Neural progenitor cell (in vitro differentiated cells): ENCODE measurements around the gene MAP2K5. TPM values are rescaled to one million over a fixed set of nuclear protein-coding genes. Genes with fewer than 3 reads are reported as not detected.

Experiments used
- DNase-seq: peaks from one replicate; pipeline ENCODE4 v3.0.0-alpha.2; 2016; ENCODE audit warnings: low spot score
- H2AFZ ChIP-seq: fragments of 200-600 bp; sonication (generic); replicated peaks from 2 replicates; pipeline ENCODE4 v1.6.1; 2016; ENCODE audit warnings: antibody characterized with exemption
- H3F3A ChIP-seq: fragments of 200-600 bp; sonication (generic); 2 replicates; pipeline ENCODE4 v1.6.1; 2016; ENCODE audit warnings: antibody characterized with exemption, low read depth
- H3K27ac ChIP-seq: fragments of 200-600 bp; sonication (generic); 2 replicates; pipeline ENCODE4 v1.5.1; 2016; ENCODE audit warnings: mild to moderate bottlenecking
- H3K27me3 ChIP-seq: fragments of 200-600 bp; sonication (generic); 2 replicates; pipeline ENCODE4 v1.6.1; 2016; ENCODE audit warnings: mild to moderate bottlenecking, moderate library complexity
- H3K36me3 ChIP-seq: fragments of 200-600 bp; sonication (generic); 2 replicates; pipeline ENCODE4 v1.5.1; 2016
- H3K4me1 ChIP-seq: fragments of 200-600 bp; sonication (generic); 2 replicates; pipeline ENCODE4 v1.6.1; 2016; ENCODE audit warnings: mixed run types
- H3K4me2 ChIP-seq: fragments of 200-600 bp; sonication (generic); 2 replicates; pipeline ENCODE4 v1.6.1; 2016
- H3K4me3 ChIP-seq: fragments of 200-600 bp; sonication (generic); 2 replicates; pipeline ENCODE4 v1.5.1; 2016
- H3K79me2 ChIP-seq: fragments of 200-600 bp; sonication (generic); 2 replicates; pipeline ENCODE4 v1.6.1; 2016; ENCODE audit warnings: low read depth
- H3K9ac ChIP-seq: fragments of 200-600 bp; sonication (generic); 2 replicates; pipeline ENCODE4 v1.6.1; 2016
- H3K9me3 ChIP-seq: fragments of 200-600 bp; sonication (generic); 2 replicates; pipeline ENCODE4 v1.5.1; 2016; ENCODE audit warnings: low read depth
- H4K20me1 ChIP-seq: fragments of 200-600 bp; sonication (generic); 2 replicates; pipeline ENCODE4 v1.6.1; 2016; ENCODE audit warnings: low read depth
- H3K27ac Mint-ChIP-seq: 3 replicates; pipeline ENCODE4 v1.8.0; 2021; ENCODE audit warnings: mixed read lengths
- H3K27me3 Mint-ChIP-seq: 2 replicates; pipeline ENCODE4 v1.8.0; 2022; ENCODE audit warnings: low read depth, mild to moderate bottlenecking, inconsistent platforms, moderate library complexity, mixed read lengths; ENCODE audit not compliant: insufficient read depth
- H3K36me3 Mint-ChIP-seq: 3 replicates; pipeline ENCODE4 v1.8.0; 2021; ENCODE audit warnings: mixed read lengths
- H3K4me1 Mint-ChIP-seq: 3 replicates; pipeline ENCODE4 v1.8.0; 2021; ENCODE audit warnings: mixed read lengths
- H3K4me3 Mint-ChIP-seq: 3 replicates; pipeline ENCODE4 v1.8.0; 2021; ENCODE audit warnings: mild to moderate bottlenecking, moderate library complexity, mixed read lengths
- H3K9me3 Mint-ChIP-seq: 3 replicates; pipeline ENCODE4 v1.8.0; 2020; ENCODE audit warnings: mixed read lengths
- CTCF ChIP-seq: fragments of 200-600 bp; sonication (generic); IDR thresholded peaks from 2 replicates; pipeline ENCODE4 v1.5.1; 2017; ENCODE audit warnings: antibody characterized with exemption, mild to moderate bottlenecking
- EZH2 ChIP-seq: fragments of 200-600 bp; sonication (generic); IDR thresholded peaks from 2 replicates; pipeline ENCODE4 v1.6.1; 2017; ENCODE audit warnings: antibody characterized with exemption, mild to moderate bottlenecking, moderate library complexity
- EZH2phosphoT487 ChIP-seq: fragments of 200-600 bp; sonication (generic); IDR thresholded peaks from 2 replicates; pipeline ENCODE4 v1.6.1; 2017; ENCODE audit warnings: antibody characterized with exemption
- total RNA-seq: library from RNA; depleted of rRNA; stranded (reverse); fragments of >200 nt; gene quantifications from 2 replicates; pipeline ENCODE4 v1.2.3, GENCODE V29; 2015; ENCODE audit warnings: low replicate concordance

MAP2K5 gene
- total RNA-seq, 1 donor from 2014 or later = 17.2 TPM

DNA sequence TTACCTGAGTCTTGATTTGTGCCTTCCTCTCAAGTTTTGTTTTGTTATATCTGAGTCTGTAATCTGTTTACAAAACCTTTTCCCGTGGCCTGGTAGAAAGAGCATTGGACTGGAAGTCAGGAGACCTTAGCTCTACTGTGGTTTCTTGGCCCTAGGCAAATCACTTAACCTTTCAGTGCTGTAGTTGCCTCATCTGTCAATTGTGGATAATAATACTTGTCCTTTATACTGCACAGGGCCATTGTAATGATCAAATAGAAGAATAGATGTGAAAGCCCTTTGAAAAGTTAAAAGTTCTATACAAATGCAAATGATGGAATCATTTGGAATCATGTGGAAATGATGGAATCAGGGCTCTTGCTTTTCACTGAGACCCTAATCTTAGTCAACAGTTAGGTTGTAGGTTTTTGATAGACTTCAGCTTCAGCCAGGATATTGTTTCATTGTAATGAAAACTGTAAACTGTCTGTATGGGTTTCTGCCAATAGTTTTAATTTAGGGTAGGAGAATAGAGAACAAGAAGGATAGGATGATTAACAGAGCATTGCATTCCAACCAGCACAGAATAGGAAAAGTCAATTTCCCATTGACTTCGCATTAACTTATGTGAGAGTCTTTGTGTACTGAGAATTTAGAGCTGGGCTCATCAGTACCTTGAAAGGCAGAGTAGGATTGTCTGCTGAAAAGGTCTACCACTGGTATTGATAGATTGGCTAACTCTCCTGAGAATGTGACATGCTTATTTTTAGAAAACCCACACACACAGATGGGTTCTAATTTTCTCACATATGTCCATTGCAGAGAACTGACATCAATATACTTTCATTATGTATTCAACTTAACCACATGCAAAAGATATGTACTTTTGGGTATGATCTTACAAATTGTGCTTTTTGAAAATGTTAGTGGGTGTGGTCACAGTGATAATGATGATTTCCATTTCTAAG lies 21.8 kb downstream of the MAP2K5 start:
- no peaks in the 10 kb centered on the region for H3K27me3 ChIP-seq
- H3K4me2 ChIP-seq = peak overlapping the region; percentile 62
- Mint-ChIP-seq H3K27ac (peak overlapping the region; percentile 2), H3K4me3 (no peak overlapping the region), H3K36me3 (peaks cover 23% of the 10 kb centered on the region), H3K27me3 (no peaks in the 10 kb centered on the region), H3K9me3 (peaks cover 3% of the 10 kb centered on the region), H3K4me1 (peaks cover 25% of the 10 kb centered on the region)
- no peaks in the 10 kb centered on the region for H3K79me2 ChIP-seq
- H2AFZ ChIP-seq = no peak overlapping the region
- H3K36me3 ChIP-seq = no peaks in the 10 kb centered on the region
- H3F3A ChIP-seq = peaks cover 14% of the 10 kb centered on the region
- no peak overlapping the region for H3K9ac ChIP-seq
- peak; percentile 15 for DNase-seq
- H3K27ac ChIP-seq = peak overlapping the region; percentile 66
- no peaks in the 10 kb centered on the region for H4K20me1 ChIP-seq
- no peak overlapping the region for H3K4me3 ChIP-seq
- no peaks in the 10 kb centered on the region for H3K9me3 ChIP-seq
- H3K4me1 ChIP-seq = peaks cover 22% of the 10 kb centered on the region
- TF ChIP-seq EZH2phosphoT487 (no peak), CTCF (no peak), EZH2 (no peak)

- TF ChIP-seq EZH2phosphoT487 = no peak
- no peak for TF ChIP-seq EZH2
- no peak for TF ChIP-seq CTCF
- Histone ChIP-seq H3K9me3 (no peaks in the 10 kb centered on the region), H3K79me2 (no peaks in the 10 kb centered on the region), H3K4me2 (no peak overlapping the region), H3K36me3 (no peaks in the 10 kb centered on the region), H3K27ac (peak overlapping the region; percentile 66), H3K4me3 (no peak overlapping the region), H2AFZ (no peak overlapping the region), H4K20me1 (no peaks in the 10 kb centered on the region), H3K9ac (no peak overlapping the region), H3F3A (peaks cover 14% of the 10 kb centered on the region), H3K4me1 (peaks cover 20% of the 10 kb centered on the region), H3K27me3 (no peaks in the 10 kb centered on the region)
- no peak for DNase-seq
- peaks cover 28% of the 10 kb centered on the region for H3K4me1 Mint-ChIP-seq
- peaks cover 19% of the 10 kb centered on the region for H3K36me3 Mint-ChIP-seq
- no peaks in the 10 kb centered on the region for H3K27me3 Mint-ChIP-seq
- peaks cover 3% of the 10 kb centered on the region for H3K9me3 Mint-ChIP-seq
- H3K4me3 Mint-ChIP-seq = no peak overlapping the region
- H3K27ac Mint-ChIP-seq = no peak overlapping the region
Measured at GRCh38 chr15:67564968-67565345, 22.5 kb downstream of the MAP2K5 start.

- Mint-ChIP-seq H3K27me3 (no peaks in the 10 kb centered on the region), H3K27ac (no peak overlapping the region), H3K4me1 (peaks cover 29% of the 10 kb centered on the region), H3K4me3 (no peak overlapping the region), H3K9me3 (no peaks in the 10 kb centered on the region), H3K36me3 (peaks cover 14% of the 10 kb centered on the region)
- H3K79me2 ChIP-seq = no peaks in the 10 kb centered on the region
- H3K9ac ChIP-seq = no peak overlapping the region
- H3K9me3 ChIP-seq = no peaks in the 10 kb centered on the region
- no peak overlapping the region for H3K4me2 ChIP-seq
- H2AFZ ChIP-seq = no peak overlapping the region
- H3K27ac ChIP-seq = no peak overlapping the region
- no peaks in the 10 kb centered on the region for H3K36me3 ChIP-seq
- no peak overlapping the region for H3K4me3 ChIP-seq
- H3F3A ChIP-seq = peaks cover 8% of the 10 kb centered on the region
- no peak for DNase-seq
- no peak for TF ChIP-seq CTCF
- no peak for TF ChIP-seq EZH2phosphoT487
- no peak for TF ChIP-seq EZH2
- peaks cover 8% of the 10 kb centered on the region for H3K4me1 ChIP-seq
- H4K20me1 ChIP-seq = no peaks in the 10 kb centered on the region
- no peaks in the 10 kb centered on the region for H3K27me3 ChIP-seq
Measured at GRCh38 chr15:67569668-67570067, 27.2 kb downstream of the MAP2K5 start.
